HepG2 (cell line): ENCODE measurements around the gene E2F1. TPM values are rescaled to one million over a fixed set of nuclear protein-coding genes. Genes with fewer than 3 reads are reported as not detected.
A peak's percentile ranks its signal among the peaks of the same experiment; 100 is the strongest.

ENCODE experiments used
- CEBPG ChIP-seq: IDR thresholded peaks from 2 replicates; pipeline ENCODE4 v1.6.1; 2016
- EEA1 ChIP-seq: sonication (generic); formaldehyde crosslinking; IDR thresholded peaks from 2 replicates; pipeline ENCODE4 v1.5.1; 2020; ENCODE audit warnings: mild to moderate bottlenecking, missing genetic modification reagents, borderline replicate concordance
- GLI4 ChIP-seq: sonication (generic); formaldehyde crosslinking; IDR thresholded peaks from 2 replicates; pipeline ENCODE4 v1.5.1; 2020; ENCODE audit warnings: missing genetic modification reagents, mild to moderate bottlenecking, moderate library complexity, borderline replicate concordance
- HNF4G ChIP-seq, 2 experiments: sonication (generic) in 1 of 2; formaldehyde crosslinking in 1 of 2; IDR thresholded peaks; 2 replicates each; pipeline versions ENCODE4 v1.4.0 to v1.6.1; 2011 to 2020; ENCODE audit warnings: borderline replicate concordance in 2 of 2, low read depth in 2 of 2, mild to moderate bottlenecking in 2 of 2, low read length in 1 of 2, missing genetic modification reagents in 1 of 2, moderate library complexity in 1 of 2
- POLR2G ChIP-seq: fragments of 200-400 bp; formaldehyde crosslinking; IDR thresholded peaks from 2 replicates; pipeline ENCODE4 v1.6.1; 2018; ENCODE audit warnings: mild to moderate bottlenecking, low read depth, low read length, moderate library complexity
- REL ChIP-seq: sonication (generic); formaldehyde crosslinking; conservative IDR thresholded peaks from 2 replicates; pipeline ENCODE4 v1.8.0; 2022; ENCODE audit warnings: mild to moderate bottlenecking, missing genetic modification reagents, moderate library complexity
- RORA ChIP-seq: sonication (generic); formaldehyde crosslinking; IDR thresholded peaks from 2 replicates; pipeline ENCODE4 v1.5.0; 2020; ENCODE audit warnings: mild to moderate bottlenecking, missing genetic modification reagents, moderate library complexity
- RXRB ChIP-seq: IDR thresholded peaks from 2 replicates; pipeline ENCODE4 v1.6.1; 2016; ENCODE audit warnings: borderline replicate concordance, missing genetic modification reagents, missing compliant biosample characterization
- SAP130 ChIP-seq: IDR thresholded peaks from 2 replicates; pipeline ENCODE4 v1.6.1; 2016; ENCODE audit warnings: low read depth
- SNAPC2 ChIP-seq: sonication (generic); formaldehyde crosslinking; IDR thresholded peaks from 2 replicates; pipeline ENCODE4 v1.8.1; 2022; ENCODE audit warnings: mild to moderate bottlenecking, missing genetic modification reagents
- STAT5B ChIP-seq: sonication (generic); formaldehyde crosslinking; IDR thresholded peaks from 2 replicates; pipeline ENCODE4 v1.4.0; 2020; ENCODE audit warnings: missing genetic modification reagents
- XBP1 ChIP-seq: sonication (generic); formaldehyde crosslinking; IDR thresholded peaks from 2 replicates; pipeline ENCODE4 v1.5.0; 2020; ENCODE audit warnings: missing genetic modification reagents
- ZBTB20 ChIP-seq: sonication (generic); formaldehyde crosslinking; IDR thresholded peaks from 2 replicates; pipeline ENCODE4 v1.8.1; 2023; ENCODE audit warnings: missing genetic modification reagents, low read depth, mild to moderate bottlenecking, borderline replicate concordance
- ZMYM3 ChIP-seq: sonication (generic); formaldehyde crosslinking; IDR thresholded peaks from 2 replicates; pipeline ENCODE4 v1.5.1; 2020; ENCODE audit warnings: mild to moderate bottlenecking, missing genetic modification reagents
- ZNF292 ChIP-seq: sonication (generic); formaldehyde crosslinking; IDR thresholded peaks from 2 replicates; pipeline ENCODE4 v1.8.1; 2022; ENCODE audit warnings: mild to moderate bottlenecking, low read depth, missing genetic modification reagents, borderline replicate concordance
- ZNF431 ChIP-seq: sonication (generic); formaldehyde crosslinking; IDR thresholded peaks from 2 replicates; pipeline ENCODE4 v1.9.0; 2022; ENCODE audit warnings: missing genetic modification reagents, low read depth, mild to moderate bottlenecking, borderline replicate concordance
- ZNF543 ChIP-seq: sonication (generic); formaldehyde crosslinking; IDR thresholded peaks from 2 replicates; pipeline ENCODE4 v1.4.0; 2020; ENCODE audit warnings: mild to moderate bottlenecking, missing genetic modification reagents
- ZNF7 ChIP-seq: IDR thresholded peaks from 2 replicates; pipeline ENCODE4 v1.6.1; 2016; ENCODE audit warnings: missing biosample characterization, missing genetic modification reagents
- ZNF773 ChIP-seq: sonication (generic); formaldehyde crosslinking; IDR thresholded peaks from 2 replicates; pipeline ENCODE4 v1.4.0; 2020; ENCODE audit warnings: missing genetic modification reagents, borderline replicate concordance
- ZNF777 ChIP-seq: sonication (generic); formaldehyde crosslinking; IDR thresholded peaks from 2 replicates; pipeline ENCODE4 v1.4.0; 2020; ENCODE audit warnings: missing genetic modification reagents
- ZSCAN20 ChIP-seq: sonication (generic); formaldehyde crosslinking; IDR thresholded peaks from 2 replicates; pipeline ENCODE4 v1.4.0; 2020; ENCODE audit warnings: missing genetic modification reagents, mild to moderate bottlenecking, borderline replicate concordance
- polyA plus RNA-seq, 8 experiments: library from polyadenylated mRNA; depleted of rRNA in 3 of 8; stranded (reverse) in 7 of 8; unstranded in 1 of 8; fragments of >200 nt; fragmentation: Illumina TruSeq in 4 of 8; extraction: Trizol in 4 of 8; gene quantifications; 2 replicates each; pipeline versions ENCODE4 v1.2.1 to v1.2.3, GENCODE V29; 2011 to 2016; ENCODE audit warnings: low read depth in 4 of 8, missing spikeins in 1 of 8, mixed read lengths in 1 of 8; ENCODE audit not compliant: insufficient read depth in 1 of 8
- total RNA-seq, 5 experiments: library from RNA; depleted of rRNA; stranded (reverse); fragments of >200 nt; fragmentation: Illumina TruSeq; extraction: Trizol; gene quantifications; 2 replicates each; pipeline ENCODE4 v1.2.3, GENCODE V29; 2016; ENCODE audit warnings: low read depth in 1 of 5
- TF ChIP-seq, protein P1 (sequence below): sonication (generic); formaldehyde crosslinking; IDR thresholded peaks from 2 replicates; pipeline ENCODE4 v1.5.0; 2020; ENCODE audit warnings: missing genetic modification reagents, mild to moderate bottlenecking, borderline replicate concordance
- TF ChIP-seq, protein P2 (sequence below): sonication (generic); formaldehyde crosslinking; IDR thresholded peaks from 2 replicates; pipeline ENCODE4 v1.5.0; 2020; ENCODE audit warnings: missing genetic modification reagents
- TF ChIP-seq, protein P3 (sequence below): IDR thresholded peaks from 2 replicates; pipeline ENCODE4 v1.6.1; 2018; ENCODE audit warnings: missing genetic modification reagents, mild to moderate bottlenecking, missing compliant biosample characterization
- TF ChIP-seq, protein P4 (sequence below): sonication (generic); formaldehyde crosslinking; IDR thresholded peaks from 2 replicates; pipeline ENCODE4 v1.8.1; 2023; ENCODE audit warnings: mild to moderate bottlenecking, moderate library complexity, missing genetic modification reagents
- TF ChIP-seq, protein P5 (sequence below): sonication (generic); formaldehyde crosslinking; conservative IDR thresholded peaks from 2 replicates; pipeline ENCODE4 v1.8.0; 2022; ENCODE audit warnings: missing genetic modification reagents

The E2F1 gene
- total and polyA plus RNA-seq, 2 of the 13 experiments (the other 11 are each of a cell fraction or from before 2014, with no cell fraction given) = 25.5 to 39.4 TPM

DNA sequence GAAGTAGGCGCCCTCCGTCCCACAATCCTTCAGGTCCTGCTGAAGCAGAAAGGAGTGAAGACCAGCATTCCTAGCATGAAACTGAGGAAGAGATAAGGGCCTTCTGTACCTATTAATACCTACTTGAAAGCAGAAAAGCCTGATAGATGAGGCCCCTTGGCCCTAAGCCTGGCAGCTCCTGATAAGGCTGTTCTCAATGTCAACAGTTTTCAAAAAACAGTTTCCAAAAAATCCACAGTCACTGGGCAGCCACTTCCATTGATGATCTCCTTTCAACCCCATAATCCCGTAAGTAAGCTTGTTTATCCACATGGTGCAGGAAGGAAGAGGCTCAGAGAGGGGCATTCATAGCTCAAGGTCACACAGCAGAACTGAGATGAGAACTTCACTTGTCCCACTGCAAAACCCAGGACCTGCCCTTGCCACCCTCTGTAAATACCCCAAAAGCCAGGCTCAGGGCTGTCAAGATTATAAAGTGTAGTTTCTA lies 2.8 kb upstream of the E2F1 start (continued):
- no peak for TF ChIP-seq HNF4G (IDR thresholded peaks at IDR 0.05; ENCODE audit: borderline replicate concordance, low read depth, low read length)
- no peak for TF ChIP-seq HNF4G (CRISPR knock-in tag; IDR thresholded peaks at IDR 0.05; ENCODE audit: borderline replicate concordance, low read depth)
- no peak for TF ChIP-seq EEA1 (CRISPR knock-in tag)
- TF ChIP-seq SNAPC2 (CRISPR knock-in tag) = peak; percentile 56; the same call in 1 of the 2 replicates
- TF ChIP-seq, protein P1, sequence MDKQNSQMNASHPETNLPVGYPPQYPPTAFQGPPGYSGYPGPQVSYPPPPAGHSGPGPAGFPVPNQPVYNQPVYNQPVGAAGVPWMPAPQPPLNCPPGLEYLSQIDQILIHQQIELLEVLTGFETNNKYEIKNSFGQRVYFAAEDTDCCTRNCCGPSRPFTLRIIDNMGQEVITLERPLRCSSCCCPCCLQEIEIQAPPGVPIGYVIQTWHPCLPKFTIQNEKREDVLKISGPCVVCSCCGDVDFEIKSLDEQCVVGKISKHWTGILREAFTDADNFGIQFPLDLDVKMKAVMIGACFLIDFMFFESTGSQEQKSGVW = no peak
- TF ChIP-seq ZNF7 (CRISPR knock-in tag) = no peak
- no peak for TF ChIP-seq ZBTB20 (CRISPR knock-in tag)
- TF ChIP-seq ZNF777 (CRISPR knock-in tag) = no peak
- TF ChIP-seq, protein P2, sequence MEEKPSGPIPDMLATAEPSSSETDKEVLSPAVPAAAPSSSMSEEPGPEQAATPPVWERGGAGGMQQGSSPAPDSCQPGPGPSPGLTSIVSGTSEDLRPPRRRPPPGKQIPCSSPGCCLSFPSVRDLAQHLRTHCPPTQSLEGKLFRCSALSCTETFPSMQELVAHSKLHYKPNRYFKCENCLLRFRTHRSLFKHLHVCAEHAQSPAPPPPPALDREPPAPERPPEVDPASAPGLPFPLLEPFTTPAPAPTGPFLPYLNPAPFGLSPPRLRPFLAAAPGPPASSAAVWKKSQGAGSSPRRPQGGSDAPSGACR (CRISPR knock-in tag) = no peak
- TF ChIP-seq ZNF431 (CRISPR knock-in tag) = no peak
- TF ChIP-seq CEBPG (CRISPR knock-in tag) = no peak; the same call in 1 of the 2 replicates
- peak; percentile 58 for TF ChIP-seq SAP130 (CRISPR knock-in tag)
- TF ChIP-seq ZSCAN20 = no peak
- TF ChIP-seq, protein P3, sequence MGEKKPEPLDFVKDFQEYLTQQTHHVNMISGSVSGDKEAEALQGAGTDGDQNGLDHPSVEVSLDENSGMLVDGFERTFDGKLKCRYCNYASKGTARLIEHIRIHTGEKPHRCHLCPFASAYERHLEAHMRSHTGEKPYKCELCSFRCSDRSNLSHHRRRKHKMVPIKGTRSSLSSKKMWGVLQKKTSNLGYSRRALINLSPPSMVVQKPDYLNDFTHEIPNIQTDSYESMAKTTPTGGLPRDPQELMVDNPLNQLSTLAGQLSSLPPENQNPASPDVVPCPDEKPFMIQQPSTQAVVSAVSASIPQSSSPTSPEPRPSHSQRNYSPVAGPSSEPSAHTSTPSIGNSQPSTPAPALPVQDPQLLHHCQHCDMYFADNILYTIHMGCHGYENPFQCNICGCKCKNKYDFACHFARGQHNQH (CRISPR knock-in tag) = no peak
- no peak for TF ChIP-seq ZNF773 (CRISPR knock-in tag)
- no peak for TF ChIP-seq ZNF543 (CRISPR knock-in tag)
- TF ChIP-seq, protein P4, sequence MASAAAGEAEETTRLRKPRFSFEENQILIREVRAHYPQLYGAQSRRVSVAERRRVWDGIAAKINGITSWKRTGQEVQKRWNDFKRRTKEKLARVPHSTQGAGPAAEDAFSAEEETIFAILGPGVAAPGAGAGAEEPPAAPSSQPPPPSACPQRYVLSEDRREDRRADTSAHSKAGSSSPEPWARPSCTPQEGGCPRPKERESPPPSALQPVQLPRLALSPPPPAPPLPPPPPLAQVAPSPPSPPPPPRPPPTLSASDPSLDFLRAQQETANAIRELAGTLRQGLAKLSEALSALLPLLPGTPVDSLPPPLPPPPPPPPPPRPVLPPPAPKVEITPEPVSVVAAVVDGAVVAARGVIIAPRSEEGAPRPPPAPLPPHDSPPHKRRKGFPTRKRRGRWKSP (CRISPR knock-in tag) = no peak
- TF ChIP-seq ZNF292 (CRISPR knock-in tag) = 0 out of 2 replicates have a peak, but pooled peaks have one; percentile 24
- no peak for TF ChIP-seq RORA (CRISPR knock-in tag)
- TF ChIP-seq RXRB (CRISPR knock-in tag) = peak; percentile 44; the same call in 1 of the 2 replicates
- TF ChIP-seq ZMYM3 (CRISPR knock-in tag) = peak; percentile 99
- TF ChIP-seq POLR2G = no peak
- no peak for TF ChIP-seq XBP1 (CRISPR knock-in tag)
- TF ChIP-seq GLI4 (CRISPR knock-in tag) = no peak
- TF ChIP-seq, protein P5, sequence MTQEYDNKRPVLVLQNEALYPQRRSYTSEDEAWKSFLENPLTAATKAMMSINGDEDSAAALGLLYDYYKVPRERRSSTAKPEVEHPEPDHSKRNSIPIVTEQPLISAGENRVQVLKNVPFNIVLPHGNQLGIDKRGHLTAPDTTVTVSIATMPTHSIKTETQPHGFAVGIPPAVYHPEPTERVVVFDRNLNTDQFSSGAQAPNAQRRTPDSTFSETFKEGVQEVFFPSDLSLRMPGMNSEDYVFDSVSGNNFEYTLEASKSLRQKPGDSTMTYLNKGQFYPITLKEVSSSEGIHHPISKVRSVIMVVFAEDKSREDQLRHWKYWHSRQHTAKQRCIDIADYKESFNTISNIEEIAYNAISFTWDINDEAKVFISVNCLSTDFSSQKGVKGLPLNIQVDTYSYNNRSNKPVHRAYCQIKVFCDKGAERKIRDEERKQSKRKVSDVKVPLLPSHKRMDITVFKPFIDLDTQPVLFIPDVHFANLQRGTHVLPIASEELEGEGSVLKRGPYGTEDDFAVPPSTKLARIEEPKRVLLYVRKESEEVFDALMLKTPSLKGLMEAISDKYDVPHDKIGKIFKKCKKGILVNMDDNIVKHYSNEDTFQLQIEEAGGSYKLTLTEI (CRISPR knock-in tag) = no peak
- TF ChIP-seq STAT5B (CRISPR knock-in tag) = no peak
- no peak for TF ChIP-seq REL
